Esophagus squamous epithelium (tissue), 4 donors: ENCODE results near the gene PHEX.

ENCODE experiments used
- CTCF ChIP-seq, 6 experiments: fragments of 450-650 bp in 4 of 6; fragments of 200-600 bp in 2 of 6; sonication (generic) in 2 of 6; IDR thresholded peaks; one replicate each; pipeline ENCODE4 v1.5.1; 2016 to 2019; ENCODE audit warnings: antibody characterized with exemption in 6 of 6, mild to moderate bottlenecking in 4 of 6, moderate library complexity in 4 of 6
- POLR2A ChIP-seq, 4 donors: fragments of 450-650 bp; IDR thresholded peaks; one replicate each; pipeline ENCODE4 v1.6.1; 2017; ENCODE audit warnings: antibody characterized with exemption in 4 of 4, mild to moderate bottlenecking in 4 of 4, moderate library complexity in 3 of 4

- TF ChIP-seq CTCF (IDR thresholded peaks at IDR 0.05) (no peak), POLR2A (IDR thresholded peaks at IDR 0.05) (no peak)
These were observed 45.5 kb upstream of the PHEX start for GRCh38 chrX:21986596-21986995.
